CD4-positive, alpha-beta T cell treated with Interferon gamma for 1 hour (primary cell): ENCODE data around the gene PIGN.

Experiments
- DNase-seq: peaks from one replicate; pipeline ENCODE4 v3.0.0-alpha.2; 2020

The PIGN gene, protein sequence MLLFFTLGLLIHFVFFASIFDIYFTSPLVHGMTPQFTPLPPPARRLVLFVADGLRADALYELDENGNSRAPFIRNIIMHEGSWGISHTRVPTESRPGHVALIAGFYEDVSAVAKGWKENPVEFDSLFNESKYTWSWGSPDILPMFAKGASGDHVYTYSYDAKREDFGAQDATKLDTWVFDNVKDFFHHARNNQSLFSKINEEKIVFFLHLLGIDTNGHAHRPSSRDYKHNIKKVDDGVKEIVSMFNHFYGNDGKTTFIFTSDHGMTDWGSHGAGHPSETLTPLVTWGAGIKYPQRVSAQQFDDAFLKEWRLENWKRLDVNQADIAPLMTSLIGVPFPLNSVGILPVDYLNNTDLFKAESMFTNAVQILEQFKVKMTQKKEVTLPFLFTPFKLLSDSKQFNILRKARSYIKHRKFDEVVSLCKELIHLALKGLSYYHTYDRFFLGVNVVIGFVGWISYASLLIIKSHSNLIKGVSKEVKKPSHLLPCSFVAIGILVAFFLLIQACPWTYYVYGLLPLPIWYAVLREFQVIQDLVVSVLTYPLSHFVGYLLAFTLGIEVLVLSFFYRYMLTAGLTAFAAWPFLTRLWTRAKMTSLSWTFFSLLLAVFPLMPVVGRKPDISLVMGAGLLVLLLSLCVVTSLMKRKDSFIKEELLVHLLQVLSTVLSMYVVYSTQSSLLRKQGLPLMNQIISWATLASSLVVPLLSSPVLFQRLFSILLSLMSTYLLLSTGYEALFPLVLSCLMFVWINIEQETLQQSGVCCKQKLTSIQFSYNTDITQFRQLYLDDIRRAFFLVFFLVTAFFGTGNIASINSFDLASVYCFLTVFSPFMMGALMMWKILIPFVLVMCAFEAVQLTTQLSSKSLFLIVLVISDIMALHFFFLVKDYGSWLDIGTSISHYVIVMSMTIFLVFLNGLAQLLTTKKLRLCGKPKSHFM

DNA sequence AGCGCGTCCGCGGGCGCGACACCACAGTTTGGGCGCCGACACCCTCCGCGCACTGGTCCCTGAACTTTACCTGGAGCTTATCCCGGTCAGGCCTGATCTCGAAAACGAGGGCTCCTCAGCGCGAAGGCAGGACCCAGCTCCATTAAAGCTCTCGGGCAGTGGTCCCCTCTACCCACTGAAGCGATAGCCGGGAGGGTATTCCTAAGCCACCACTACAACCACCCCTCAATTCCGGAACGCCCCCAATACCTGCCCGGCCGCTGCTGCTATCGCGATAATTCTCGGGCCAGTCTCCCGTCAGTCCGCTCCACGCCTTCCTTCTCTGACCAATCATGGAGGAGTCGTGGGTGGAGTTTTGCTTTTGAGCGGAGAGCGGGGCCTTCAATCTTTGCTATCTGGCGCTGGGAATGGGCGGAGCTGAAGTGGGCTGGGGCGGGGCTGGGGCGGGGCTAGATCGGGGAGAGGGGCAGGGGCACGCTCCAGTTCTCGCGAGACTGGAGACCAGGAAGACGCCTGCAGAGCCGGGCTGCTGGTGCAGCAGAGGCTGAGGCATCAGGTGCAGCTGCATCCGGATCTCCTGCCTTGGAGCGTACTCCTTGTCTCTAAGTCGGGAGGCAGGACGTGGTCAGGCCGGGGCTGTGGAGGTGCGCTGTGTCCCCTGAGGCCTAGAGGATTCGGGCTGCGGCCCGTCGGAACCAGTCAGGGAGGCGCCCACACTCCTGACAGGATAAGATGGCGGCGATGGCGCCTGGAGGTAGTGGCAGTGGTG lies at the start of gene PIGN, which contains the start of gene RELCH:
Gene PIGN, minus strand, starts transcription at position 283 of the 769 bp plus-strand sequence. CDS start 25,703 bp downstream, outside the sequence.
Gene RELCH, plus strand, starts transcription at position 482 of the 769 bp plus-strand sequence. Its CDS starts 251 bp downstream, at position 733.
- DNase-seq: peak; percentile 98

DNA sequence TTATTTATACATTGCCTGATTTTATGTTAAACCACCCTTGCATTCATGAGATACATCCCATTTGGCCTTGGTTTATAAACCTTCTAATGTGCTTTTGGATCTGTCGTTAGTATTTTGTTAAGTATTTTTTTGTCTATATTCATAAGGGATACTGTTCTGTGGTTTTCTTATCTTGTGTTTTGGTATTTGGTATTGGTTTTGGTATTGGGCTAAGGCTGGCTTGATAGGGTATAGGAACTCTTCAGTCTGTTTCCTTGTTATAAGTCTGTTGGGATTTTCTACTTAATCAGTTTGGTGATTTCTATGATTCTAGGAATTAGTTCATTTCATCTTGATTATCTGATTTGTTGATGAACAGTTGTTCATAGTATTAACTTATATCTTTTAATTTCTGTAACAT lies 49.4 kb upstream of the PIGN start:
- no peak for DNase-seq

- DNase-seq: no peak
Observed at GRCh38 chr18:62226047-62226446, 39.2 kb upstream of the PIGN start.

- DNase-seq: no peak
Observed at GRCh38 chr18:62224229-62224628, 37.4 kb upstream of the PIGN start.

DNA sequence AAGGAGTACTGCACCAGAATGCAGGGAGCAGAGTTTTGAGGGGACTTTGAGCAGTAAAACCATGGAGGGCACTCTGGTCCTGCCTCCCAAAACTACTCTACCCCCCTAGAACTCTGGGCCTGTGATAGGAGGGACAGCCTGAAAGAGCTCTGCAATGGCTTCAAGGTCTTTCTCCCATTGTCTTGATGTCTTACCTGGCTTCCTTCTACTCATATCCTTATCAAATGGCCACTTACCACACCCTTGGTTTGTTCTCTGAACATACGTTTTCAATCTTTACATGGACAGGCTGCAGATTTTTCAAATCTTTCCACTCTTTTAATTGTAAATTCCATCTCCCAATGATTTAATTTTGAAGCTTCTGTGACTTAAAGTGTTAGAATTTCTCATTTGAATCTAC lies 27.9 kb upstream of the PIGN start:
- no peak for DNase-seq

- DNase-seq: no peak
Observed at GRCh38 chr18:62211325-62211828, 24.5 kb upstream of the PIGN start.

DNA sequence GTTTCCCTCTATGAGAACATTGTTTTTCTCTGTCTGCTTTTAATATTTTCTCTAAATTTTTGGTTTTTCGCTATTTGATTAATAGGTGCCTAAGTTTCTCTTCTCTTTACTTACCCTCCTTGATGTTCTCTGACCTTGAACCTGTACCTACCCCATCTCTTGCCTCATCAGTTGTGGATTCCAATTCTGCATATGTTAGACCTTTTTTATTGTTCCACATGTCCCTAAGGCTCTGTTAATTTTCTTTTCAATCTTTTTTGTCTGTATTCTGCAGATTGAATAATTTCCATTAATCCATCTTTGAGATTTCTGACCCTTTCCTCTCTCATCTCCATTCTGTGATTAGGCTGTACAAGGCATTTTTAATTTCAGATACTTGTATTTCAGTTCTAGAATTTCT lies 23.3 kb upstream of the PIGN start:
- DNase-seq: no peak

DNA sequence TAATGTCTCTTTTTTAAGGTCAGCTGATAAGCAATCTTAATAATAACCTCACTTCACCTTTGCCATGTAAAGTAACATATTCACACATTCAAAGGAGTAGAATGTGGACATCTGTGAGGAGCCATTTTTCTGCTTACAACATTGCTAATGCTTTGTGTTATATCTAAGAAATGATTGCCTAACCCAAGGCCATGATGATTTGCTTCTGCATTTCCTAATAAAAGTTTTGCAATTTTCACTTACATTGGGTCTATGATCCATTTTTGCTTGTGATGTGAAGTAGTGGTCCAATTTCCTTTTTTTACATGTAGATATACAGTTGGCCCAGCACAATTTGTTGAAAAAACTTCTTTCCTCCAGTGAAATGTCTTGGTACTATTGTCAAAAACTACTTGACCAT lies 22.2 kb upstream of the PIGN start:
- DNase-seq: no peak

DNA sequence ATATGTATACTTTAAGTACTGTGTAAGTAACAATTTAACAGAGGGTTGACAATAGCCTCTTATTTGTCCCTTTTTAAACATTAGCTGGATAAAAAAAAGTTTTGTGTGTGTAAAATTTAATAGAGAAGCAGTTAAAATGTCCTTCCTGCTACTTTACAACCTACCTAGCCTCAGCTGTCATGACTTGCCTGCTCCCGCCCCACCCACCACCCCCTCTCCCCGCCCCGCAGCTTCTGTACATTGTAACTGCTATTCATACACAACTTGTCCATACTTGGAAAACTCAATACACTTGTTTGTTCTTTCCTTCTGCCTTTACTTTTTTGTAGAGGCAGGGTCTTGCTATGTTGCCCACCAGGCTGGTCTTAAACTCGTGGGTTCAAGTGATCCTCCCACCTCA lies 19.7 kb upstream of the PIGN start:
- no peak for DNase-seq

DNA sequence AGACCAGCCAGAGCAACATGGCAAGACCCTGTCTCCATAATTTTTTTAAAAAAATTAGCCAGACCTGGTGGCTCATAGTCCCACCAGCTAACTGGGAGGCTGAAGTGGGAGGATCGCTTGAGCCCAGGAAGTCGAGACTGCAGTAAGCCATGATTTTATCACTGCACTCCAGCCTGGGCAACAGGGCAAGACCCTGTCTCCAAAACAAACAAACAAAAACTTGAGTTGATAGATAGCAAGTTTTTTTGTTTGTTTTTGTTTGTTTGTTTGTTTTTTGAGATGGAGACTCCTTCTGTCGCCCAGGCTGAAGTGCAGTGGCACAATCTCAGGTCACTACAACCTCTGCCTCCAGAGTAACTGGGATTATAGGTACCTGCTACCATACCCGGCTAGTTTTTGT lies 19.0 kb upstream of the PIGN start:
- DNase-seq: no peak

DNA sequence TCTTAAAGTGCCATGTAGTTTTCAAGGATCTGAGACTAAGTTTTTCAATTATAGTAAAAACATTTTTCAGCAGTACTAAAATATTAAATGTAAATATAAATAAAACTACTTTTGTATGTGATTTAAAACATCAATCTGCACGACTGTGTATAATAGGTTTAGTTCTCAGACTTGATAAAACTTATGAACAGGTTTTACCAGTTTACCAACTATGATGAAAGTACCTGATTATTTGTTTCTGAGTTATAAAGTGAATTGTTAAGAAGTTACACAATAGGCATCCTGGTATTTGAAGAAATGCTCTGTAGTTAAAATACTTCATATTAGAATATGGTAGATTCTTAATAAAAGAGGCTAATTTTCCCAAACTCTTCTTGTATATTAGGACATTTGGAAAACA lies 15.0 kb upstream of the PIGN start:
- no peak for DNase-seq

GRCh38 chr18:62200121-62200914 lies 13.5 kb upstream of the PIGN start:
- no peak for DNase-seq

GRCh38 chr18:62199629-62200028 lies 12.8 kb upstream of the PIGN start:
- DNase-seq: no peak

- DNase-seq: no peak
Observed at GRCh38 chr18:62198259-62198658, 11.4 kb upstream of the PIGN start.

- DNase-seq: no peak
Observed at GRCh38 chr18:62196980-62197379, 10.1 kb upstream of the PIGN start.

DNA sequence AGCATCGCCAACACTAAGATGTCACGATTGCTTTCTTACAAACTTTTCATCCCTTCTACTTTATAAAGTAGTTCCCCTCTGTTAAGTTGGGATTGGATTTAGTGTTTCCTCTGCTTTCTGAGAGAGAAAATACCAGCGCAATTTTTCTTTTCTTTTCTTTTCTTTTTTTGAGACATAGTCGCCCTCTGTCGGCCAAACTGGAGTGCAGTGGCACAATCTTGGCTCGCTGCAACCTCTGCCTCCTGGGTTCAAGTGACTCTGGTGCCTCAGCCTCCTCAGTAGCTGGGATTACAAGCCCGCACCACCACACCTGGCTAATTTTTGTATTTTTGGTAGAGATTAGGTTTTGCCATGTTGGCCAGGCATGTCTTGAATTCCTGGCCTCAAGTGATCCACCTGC lies 9.2 kb upstream of the PIGN start:
- no peak for DNase-seq

- DNase-seq: no peak
Observed at GRCh38 chr18:62189208-62189607, 2.4 kb upstream of the PIGN start.

- no peak for DNase-seq
Observed at GRCh38 chr18:62187543-62188510, 971 bp upstream of the PIGN start.

GRCh38 chr18:62186499-62186773 lies 420 bp downstream of the PIGN start:
- DNase-seq: no peak

DNA sequence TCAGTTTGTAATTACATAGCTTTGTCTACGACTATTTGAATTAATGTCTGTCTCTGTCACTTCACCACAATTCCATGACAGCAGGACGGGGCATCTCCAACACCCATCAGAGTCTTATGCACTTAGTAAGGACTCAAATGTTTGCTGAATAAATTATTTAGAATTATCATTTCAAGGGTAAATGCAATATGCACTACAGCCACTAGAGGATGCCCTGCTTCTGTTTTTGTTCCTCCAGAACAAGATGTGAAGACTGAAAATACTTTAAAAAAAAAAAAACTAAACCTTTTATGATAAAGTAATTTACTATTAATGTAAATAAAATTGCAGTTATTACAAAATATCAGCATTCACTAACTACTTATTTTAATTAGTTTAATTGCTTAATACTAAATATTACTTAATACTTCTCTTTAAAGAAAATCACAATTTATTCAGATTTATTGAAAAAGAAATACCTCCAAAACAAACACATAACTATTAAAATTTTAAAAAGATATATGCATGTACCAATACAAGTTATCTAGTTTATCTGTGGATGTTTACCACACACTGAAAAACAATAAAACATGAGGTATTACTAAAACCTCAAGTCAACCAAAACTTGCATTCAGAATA lies 3.2 kb downstream of the PIGN start:
- no peak for DNase-seq

DNA sequence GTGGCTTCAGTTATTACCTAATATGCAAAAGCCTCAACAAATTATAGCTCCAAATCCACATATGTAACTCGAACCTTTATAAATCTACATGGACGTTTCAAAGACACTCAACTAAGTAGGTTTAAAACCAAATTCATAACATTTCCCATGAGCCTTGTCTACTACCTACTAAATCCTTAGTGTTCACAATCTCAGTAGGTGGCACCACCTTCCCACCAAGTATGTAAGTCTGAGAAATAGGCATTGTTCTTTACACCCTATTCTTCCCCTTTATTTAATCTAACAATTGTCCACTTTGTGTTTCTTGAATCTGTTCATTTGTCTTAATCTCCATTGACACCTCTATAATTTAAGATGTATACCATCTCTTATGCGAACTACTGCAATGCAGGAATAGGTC lies 4.6 kb downstream of the PIGN start:
- DNase-seq: no peak
